Measurements from ENCODE around the gene ABHD12.

DNA sequence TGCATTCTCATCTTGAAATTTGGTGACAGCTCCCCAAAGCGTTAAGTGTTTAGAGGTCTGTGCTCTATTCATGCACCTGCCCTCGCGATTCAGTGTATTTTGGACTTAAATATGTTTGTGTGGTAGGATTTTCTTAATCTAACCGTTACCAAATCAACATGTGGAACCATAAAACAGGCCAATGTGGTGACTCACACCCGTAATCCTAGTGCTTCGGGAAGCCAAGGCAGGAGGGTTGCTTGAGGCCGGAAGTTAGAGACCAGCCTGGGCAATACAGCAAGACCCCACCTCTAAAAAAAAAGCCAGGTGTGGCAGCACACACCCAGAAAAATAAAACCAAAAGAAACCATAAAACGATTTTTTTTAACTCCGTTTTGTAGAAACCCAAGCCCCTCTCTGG, 111.2 kb downstream of the ABHD12 start:
- TF ChIP-seq, protein P1, sequence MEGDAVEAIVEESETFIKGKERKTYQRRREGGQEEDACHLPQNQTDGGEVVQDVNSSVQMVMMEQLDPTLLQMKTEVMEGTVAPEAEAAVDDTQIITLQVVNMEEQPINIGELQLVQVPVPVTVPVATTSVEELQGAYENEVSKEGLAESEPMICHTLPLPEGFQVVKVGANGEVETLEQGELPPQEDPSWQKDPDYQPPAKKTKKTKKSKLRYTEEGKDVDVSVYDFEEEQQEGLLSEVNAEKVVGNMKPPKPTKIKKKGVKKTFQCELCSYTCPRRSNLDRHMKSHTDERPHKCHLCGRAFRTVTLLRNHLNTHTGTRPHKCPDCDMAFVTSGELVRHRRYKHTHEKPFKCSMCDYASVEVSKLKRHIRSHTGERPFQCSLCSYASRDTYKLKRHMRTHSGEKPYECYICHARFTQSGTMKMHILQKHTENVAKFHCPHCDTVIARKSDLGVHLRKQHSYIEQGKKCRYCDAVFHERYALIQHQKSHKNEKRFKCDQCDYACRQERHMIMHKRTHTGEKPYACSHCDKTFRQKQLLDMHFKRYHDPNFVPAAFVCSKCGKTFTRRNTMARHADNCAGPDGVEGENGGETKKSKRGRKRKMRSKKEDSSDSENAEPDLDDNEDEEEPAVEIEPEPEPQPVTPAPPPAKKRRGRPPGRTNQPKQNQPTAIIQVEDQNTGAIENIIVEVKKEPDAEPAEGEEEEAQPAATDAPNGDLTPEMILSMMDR (conservative IDR thresholded peaks at IDR 0.05; ENCODE audit: low read depth, low read length): no peak
- TF ChIP-seq EZH2 (IDR thresholded peaks at IDR 0.05; ENCODE audit: low read length, unreplicated experiment) (no peak), EZH2phosphoT487 (IDR thresholded peaks at IDR 0.05; ENCODE audit: borderline replicate concordance, low read length) (no peak)

All from PC-3 (cell line).